Posterior vena cava (tissue), 2 donors: ENCODE measurements around the gene DRC3. TPM values are rescaled to one million over a fixed set of nuclear protein-coding genes. Genes with fewer than 3 reads are reported as not detected.
"Not testable (repeated sequence)": the region's sequence is repeated elsewhere in the genome, so short reads cannot be mapped to it uniquely, and the experiment has no call there.

Source experiments
- DNase-seq: peaks from one replicate; pipeline ENCODE4 v3.0.0-alpha.2; 2020; ENCODE audit warnings: low spot score
- intact Hi-C, 2 donors: fragments of 100-400 bp; cut with DNase I; formaldehyde crosslinking; loops; one replicate each; pipeline versions ENCODE4 v1.14.1 to v1.14.2; 2022 to 2023
- total RNA-seq, 2 donors: library from RNA; stranded (reverse); fragmentation: NEBNext Ultra II Directional; extraction: Animal tissue kit (Norgen Biotek cat#: 25700); gene quantifications; one replicate each; pipeline ENCODE4 v1.2.1, GENCODE V29; 2021
- donor health status: DM: yes; HTN: yes; CAD: no.
- donor health status: DM: yes; HTN: yes; CAD: no.

Gene DRC3
- total RNA-seq, 2 donors from 2014 or later: 1.1 to 2.4 TPM

- intact Hi-C loops: no loop called here
- DNase-seq: no peak
These were observed 34.1 kb upstream of the DRC3 start for GRCh38 chr17:17938388-17939107.

GRCh38 chr17:17939941-17940340 lies 32.7 kb upstream of the DRC3 start:
- intact Hi-C loops, DNase-seq: not testable (repeated sequence)

- intact Hi-C loops: no loop called here
- DNase-seq: no peak
These were observed 32.2 kb upstream of the DRC3 start for GRCh38 chr17:17940441-17940911.

GRCh38 chr17:17941015-17941414 lies 31.6 kb upstream of the DRC3 start:
- intact Hi-C loops: no loop called here
- DNase-seq: no peak

- no peak for DNase-seq
- intact Hi-C loops: no loop called here
These were observed 29.8 kb upstream of the DRC3 start for GRCh38 chr17:17942846-17943245.

- intact Hi-C loops: no loop called here
- no peak for DNase-seq
These were observed 29.2 kb upstream of the DRC3 start for GRCh38 chr17:17943281-17943984.

- intact Hi-C loops: no loop called here
These were observed 28.4 kb upstream of the DRC3 start for GRCh38 chr17:17944242-17944641.

GRCh38 chr17:17944743-17945142 lies 27.9 kb upstream of the DRC3 start:
- DNase-seq: no peak
- intact Hi-C loops: loop anchor here in 1 of 2 donors (5.0 kb wide), 1 partner anchor 353 kb away; no protein-coding TSS in a partner anchor

More at GRCh38 chr17:17944242-17944641, 28.4 kb upstream of the DRC3 start:
- DNase-seq: no peak

- DNase-seq: no peak
- intact Hi-C loops: loop anchor here in 1 of 2 donors (5.0 kb wide), 1 partner anchor 351 kb away; no protein-coding TSS in a partner anchor
These were observed 26.6 kb upstream of the DRC3 start for GRCh38 chr17:17946093-17946492.

GRCh38 chr17:17947309-17947708 lies 25.4 kb upstream of the DRC3 start:
- no peak for DNase-seq
- intact Hi-C loops: loop anchor here in 1 of 2 donors (5.0 kb wide), 1 partner anchor 350 kb away; no protein-coding TSS in a partner anchor

GRCh38 chr17:17947966-17948365 lies 24.7 kb upstream of the DRC3 start:
- intact Hi-C loops: loop anchor here in 1 of 2 donors (5.0 kb wide), 1 partner anchor 349 kb away; no protein-coding TSS in a partner anchor
- no peak for DNase-seq

GRCh38 chr17:17950347-17950746 lies 22.3 kb upstream of the DRC3 start:
- intact Hi-C loops: no loop called here

GRCh38 chr17:17950806-17951205 lies 21.9 kb upstream of the DRC3 start:
- no peak for DNase-seq
- intact Hi-C loops: no loop called here

More at GRCh38 chr17:17950347-17950746, 22.3 kb upstream of the DRC3 start:
- no peak for DNase-seq

- no peak for DNase-seq
- intact Hi-C loops: no loop called here
These were observed 21.1 kb upstream of the DRC3 start for GRCh38 chr17:17951524-17951923.

- DNase-seq: no peak
- intact Hi-C loops: no loop called here
These were observed 20.0 kb upstream of the DRC3 start for GRCh38 chr17:17952691-17953090.

GRCh38 chr17:17954079-17954478 lies 18.6 kb upstream of the DRC3 start:
- intact Hi-C loops: no loop called here
- DNase-seq: no peak

GRCh38 chr17:17955790-17956341 lies 16.8 kb upstream of the DRC3 start:
- intact Hi-C loops, DNase-seq: not testable (repeated sequence)

GRCh38 chr17:17957584-17957916 lies 15.1 kb upstream of the DRC3 start:
- DNase-seq: no peak

GRCh38 chr17:17958982-17959381 lies 13.7 kb upstream of the DRC3 start:
- intact Hi-C loops: no loop called here
- no peak for DNase-seq

More at GRCh38 chr17:17957584-17957916, 15.1 kb upstream of the DRC3 start:
- intact Hi-C loops: no loop called here
